HEK293 (cell line): ENCODE measurements around the gene MBP.
A peak's percentile ranks its signal among the peaks of the same experiment; 100 is the strongest.

ENCODE experiments used
- CTCF ChIA-PET: fragments of 350-600 bp; formaldehyde crosslinking; extraction: SDS; loops from one replicate; lab custom pipeline; 2021; ENCODE audit warnings: antibody characterized with exemption; lab: Yijun Ruan, JAX
- POLR2A ChIA-PET: fragments of 300-600 bp; formaldehyde crosslinking; extraction: SDS; loops from one replicate; lab custom pipeline; 2020; ENCODE audit warnings: antibody characterized with exemption, inconsistent platforms; lab: Yijun Ruan, JAX
- H3K27ac ChIP-seq: fragments of 200-500 bp; sonication (Bioruptor generic); 2 replicates; pipeline ENCODE4 v1.5.1; 2014; ENCODE audit warnings: low read depth, low read length, control low read depth, inconsistent platforms; ENCODE audit errors: extremely low read depth
- H3K36me3 ChIP-seq, 2 experiments: fragments of 200-500 bp in 1 of 2; sonication (Bioruptor generic) in 1 of 2; 1 replicate in 1 of 2; 2 replicates in 1 of 2; pipeline ENCODE4 v1.5.1; 2014 to 2017; ENCODE audit warnings: inconsistent platforms in 2 of 2, low read length in 2 of 2; ENCODE audit not compliant: control insufficient read depth in 2 of 2, insufficient read depth in 1 of 2
- H3K4me1 ChIP-seq: fragments of 200-500 bp; sonication (Bioruptor generic); 2 replicates; pipeline ENCODE4 v1.5.1; 2014; ENCODE audit warnings: mild to moderate bottlenecking, low read length, inconsistent platforms; ENCODE audit not compliant: control insufficient read depth, insufficient read depth
- H3K4me3 ChIP-seq: 2 replicates; pipeline ENCODE4 v1.5.1; 2011; ENCODE audit warnings: low read depth, mild to moderate bottlenecking, control low read depth, low read length, moderate library complexity
- H3K9me3 ChIP-seq: fragments of 200-500 bp; sonication (Bioruptor generic); 2 replicates; pipeline ENCODE4 v1.5.1; 2014; ENCODE audit warnings: low read depth, low read length, inconsistent platforms; ENCODE audit not compliant: control insufficient read depth, insufficient read depth
- BCL11A ChIP-seq: fragments of 450-650 bp; formaldehyde crosslinking; IDR thresholded peaks from 2 replicates; pipeline ENCODE4 v1.5.1; 2016; ENCODE audit warnings: low read depth, missing biosample characterization, missing genetic modification characterization
- EGR2 ChIP-seq: fragments of 450-650 bp; formaldehyde crosslinking; IDR thresholded peaks from 2 replicates; pipeline ENCODE4 v1.5.1; 2016; ENCODE audit warnings: low read depth, missing biosample characterization, missing genetic modification characterization
- HOXA7 ChIP-seq: sonication (generic); formaldehyde crosslinking; IDR thresholded peaks from 2 replicates; pipeline ENCODE4 v1.8.1; 2022; ENCODE audit warnings: missing genetic modification reagents, borderline replicate concordance
- KLF9 ChIP-seq: fragments of 450-650 bp; formaldehyde crosslinking; IDR thresholded peaks from 2 replicates; pipeline ENCODE4 v1.5.1; 2016; ENCODE audit warnings: missing biosample characterization, missing genetic modification characterization, low read depth
- MYNN ChIP-seq: fragments of 450-650 bp; formaldehyde crosslinking; IDR thresholded peaks from 2 replicates; pipeline ENCODE4 v1.5.1; 2016; ENCODE audit warnings: missing biosample characterization, missing genetic modification characterization, borderline replicate concordance
- ZBTB21 ChIP-seq: fragments of 450-650 bp; formaldehyde crosslinking; IDR thresholded peaks from 2 replicates; pipeline ENCODE4 v1.5.1; 2017; ENCODE audit warnings: missing biosample characterization, missing genetic modification characterization
- ZFP69B ChIP-seq: fragments of 450-650 bp; formaldehyde crosslinking; IDR thresholded peaks from 2 replicates; pipeline ENCODE4 v1.5.1; 2016; ENCODE audit warnings: missing biosample characterization, missing genetic modification characterization
- ZNF112 ChIP-seq: fragments of 450-650 bp; formaldehyde crosslinking; IDR thresholded peaks from 2 replicates; pipeline ENCODE4 v1.5.0; 2017; ENCODE audit warnings: missing biosample characterization, missing genetic modification characterization
- ZNF121 ChIP-seq: fragments of 450-650 bp; formaldehyde crosslinking; IDR thresholded peaks from 2 replicates; pipeline ENCODE4 v1.5.1; 2016; ENCODE audit warnings: missing biosample characterization, missing genetic modification characterization
- ZNF140 ChIP-seq: fragments of 450-650 bp; formaldehyde crosslinking; IDR thresholded peaks from 2 replicates; pipeline ENCODE4 v1.5.1; 2016; ENCODE audit warnings: missing biosample characterization, missing genetic modification characterization
- ZNF146 ChIP-seq: fragments of 450-650 bp; formaldehyde crosslinking; IDR thresholded peaks from 2 replicates; pipeline ENCODE4 v1.5.1; 2016; ENCODE audit warnings: missing biosample characterization, missing genetic modification characterization
- ZNF2 ChIP-seq: fragments of 450-650 bp; formaldehyde crosslinking; IDR thresholded peaks from 2 replicates; pipeline ENCODE4 v1.5.1; 2016; ENCODE audit warnings: missing biosample characterization, missing genetic modification characterization
- ZNF37A ChIP-seq: fragments of 450-650 bp; IDR thresholded peaks from 2 replicates; pipeline ENCODE4 v1.5.1; 2018; ENCODE audit warnings: missing biosample characterization, missing genetic modification characterization
- ZNF391 ChIP-seq: fragments of 450-650 bp; formaldehyde crosslinking; IDR thresholded peaks from 2 replicates; pipeline ENCODE4 v1.5.1; 2016; ENCODE audit warnings: low read depth, missing biosample characterization, missing genetic modification characterization, borderline replicate concordance
- ZNF514 ChIP-seq: fragments of 450-650 bp; formaldehyde crosslinking; IDR thresholded peaks from 2 replicates; pipeline ENCODE4 v1.5.1; 2016; ENCODE audit warnings: missing biosample characterization, missing genetic modification characterization
- ZNF571 ChIP-seq: fragments of 450-650 bp; formaldehyde crosslinking; IDR thresholded peaks from 2 replicates; pipeline ENCODE4 v1.5.0; 2017; ENCODE audit warnings: missing biosample characterization, missing genetic modification characterization
- ZNF626 ChIP-seq: fragments of 450-650 bp; sonication (Bioruptor Pico); formaldehyde crosslinking; IDR thresholded peaks from 2 replicates; pipeline ENCODE4 v1.5.1; 2018; ENCODE audit warnings: missing biosample characterization, missing genetic modification characterization, inconsistent platforms
- ZNF654 ChIP-seq: fragments of 450-650 bp; formaldehyde crosslinking; IDR thresholded peaks from 2 replicates; pipeline ENCODE4 v1.5.1; 2016; ENCODE audit warnings: low read depth, missing biosample characterization, missing genetic modification characterization
- ZNF791 ChIP-seq: fragments of 450-650 bp; formaldehyde crosslinking; IDR thresholded peaks from 2 replicates; pipeline ENCODE4 v1.5.1; 2016; ENCODE audit warnings: missing biosample characterization, missing genetic modification characterization
- ZNF843 ChIP-seq: fragments of 450-650 bp; formaldehyde crosslinking; IDR thresholded peaks from 2 replicates; pipeline ENCODE4 v1.5.1; 2016; ENCODE audit warnings: missing biosample characterization, missing genetic modification characterization
- ZXDB ChIP-seq: fragments of 450-650 bp; formaldehyde crosslinking; IDR thresholded peaks from 2 replicates; pipeline ENCODE4 v1.5.1; 2016; ENCODE audit warnings: missing biosample characterization, missing genetic modification characterization
- TF ChIP-seq, protein P1 (sequence below): fragments of 450-650 bp; IDR thresholded peaks from 2 replicates; pipeline ENCODE4 v1.5.1; 2018; ENCODE audit warnings: missing biosample characterization, missing genetic modification characterization
- TF ChIP-seq, protein P2 (sequence below): fragments of 450-650 bp; IDR thresholded peaks from 2 replicates; pipeline ENCODE4 v1.5.1; 2018; ENCODE audit warnings: missing biosample characterization, mild to moderate bottlenecking, missing genetic modification characterization
- TF ChIP-seq, protein P3 (sequence below): fragments of 450-650 bp; formaldehyde crosslinking; IDR thresholded peaks from 2 replicates; pipeline ENCODE4 v1.5.1; 2016; ENCODE audit warnings: missing biosample characterization, missing genetic modification characterization
- TF ChIP-seq, protein P4 (sequence below): fragments of 450-650 bp; formaldehyde crosslinking; IDR thresholded peaks from 2 replicates; pipeline ENCODE4 v1.5.1; 2016; ENCODE audit warnings: missing biosample characterization, missing genetic modification characterization

MBP gene

DNA sequence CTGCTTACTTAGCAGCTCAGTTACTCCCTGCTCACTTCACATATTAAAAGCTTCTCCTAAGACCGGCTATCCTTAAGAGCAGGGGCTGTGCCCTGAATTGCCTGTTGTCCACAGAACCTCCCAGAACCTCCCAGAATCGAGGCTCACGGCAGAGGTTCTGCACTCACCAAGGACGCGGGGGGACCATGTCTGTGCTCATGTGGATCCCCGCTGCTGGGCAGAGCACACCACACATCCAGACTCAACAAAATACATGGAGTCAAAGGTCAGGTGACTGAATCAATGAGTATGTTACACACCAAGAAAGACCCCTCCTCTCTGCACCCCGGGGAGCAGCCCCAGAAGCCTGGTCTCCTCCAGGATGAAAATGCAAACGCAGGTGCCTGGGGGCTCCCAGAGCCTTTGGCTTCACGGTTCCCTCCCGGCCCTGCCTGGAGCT is 149.0 kb downstream of the MBP start:
- no peaks in the 10 kb centered on the region for H3K36me3 ChIP-seq
- ChIA-PET POLR2A (no interaction called here), CTCF (interaction anchor here (0.6 to 7.1 kb wide), 47 partner anchors 9 to 1119 kb away, joined by 3 to 84 read pairs (median 4); no protein-coding TSS in a partner anchor)
- H3K9me3 ChIP-seq = no peaks in the 10 kb centered on the region
- no peaks in the 10 kb centered on the region for H3K4me1 ChIP-seq
- H3K27ac ChIP-seq = no peak overlapping the region
- H3K4me3 ChIP-seq = no peak overlapping the region
- no peak for TF ChIP-seq ZNF571 (tag by site-specific recombination)
- no peak for TF ChIP-seq ZNF140 (tag by site-specific recombination)
- no peak for TF ChIP-seq ZNF37A (tag by site-specific recombination)
- TF ChIP-seq ZNF146 (tag by site-specific recombination) = no peak
- TF ChIP-seq ZXDB (tag by site-specific recombination) = no peak
- TF ChIP-seq ZNF514 (tag by site-specific recombination) = no peak
- TF ChIP-seq, protein P1, sequence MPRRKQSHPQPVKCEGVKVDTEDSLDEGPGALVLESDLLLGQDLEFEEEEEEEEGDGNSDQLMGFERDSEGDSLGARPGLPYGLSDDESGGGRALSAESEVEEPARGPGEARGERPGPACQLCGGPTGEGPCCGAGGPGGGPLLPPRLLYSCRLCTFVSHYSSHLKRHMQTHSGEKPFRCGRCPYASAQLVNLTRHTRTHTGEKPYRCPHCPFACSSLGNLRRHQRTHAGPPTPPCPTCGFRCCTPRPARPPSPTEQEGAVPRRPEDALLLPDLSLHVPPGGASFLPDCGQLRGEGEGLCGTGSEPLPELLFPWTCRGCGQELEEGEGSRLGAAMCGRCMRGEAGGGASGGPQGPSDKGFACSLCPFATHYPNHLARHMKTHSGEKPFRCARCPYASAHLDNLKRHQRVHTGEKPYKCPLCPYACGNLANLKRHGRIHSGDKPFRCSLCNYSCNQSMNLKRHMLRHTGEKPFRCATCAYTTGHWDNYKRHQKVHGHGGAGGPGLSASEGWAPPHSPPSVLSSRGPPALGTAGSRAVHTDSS = no peak
- TF ChIP-seq ZNF843 (tag by site-specific recombination) = no peak
- no peak for TF ChIP-seq BCL11A
- no peak for TF ChIP-seq HOXA7 (CRISPR knock-in tag)
- no peak for TF ChIP-seq ZNF121 (tag by site-specific recombination)
- TF ChIP-seq, protein P2, sequence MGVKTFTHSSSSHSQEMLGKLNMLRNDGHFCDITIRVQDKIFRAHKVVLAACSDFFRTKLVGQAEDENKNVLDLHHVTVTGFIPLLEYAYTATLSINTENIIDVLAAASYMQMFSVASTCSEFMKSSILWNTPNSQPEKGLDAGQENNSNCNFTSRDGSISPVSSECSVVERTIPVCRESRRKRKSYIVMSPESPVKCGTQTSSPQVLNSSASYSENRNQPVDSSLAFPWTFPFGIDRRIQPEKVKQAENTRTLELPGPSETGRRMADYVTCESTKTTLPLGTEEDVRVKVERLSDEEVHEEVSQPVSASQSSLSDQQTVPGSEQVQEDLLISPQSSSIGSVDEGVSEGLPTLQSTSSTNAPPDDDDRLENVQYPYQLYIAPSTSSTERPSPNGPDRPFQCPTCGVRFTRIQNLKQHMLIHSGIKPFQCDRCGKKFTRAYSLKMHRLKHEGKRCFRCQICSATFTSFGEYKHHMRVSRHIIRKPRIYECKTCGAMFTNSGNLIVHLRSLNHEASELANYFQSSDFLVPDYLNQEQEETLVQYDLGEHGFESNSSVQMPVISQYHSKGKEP (tag by site-specific recombination) = no peak
- no peak for TF ChIP-seq ZBTB21
- no peak for TF ChIP-seq ZNF626 (tag by site-specific recombination)
- no peak for TF ChIP-seq ZNF2 (tag by site-specific recombination)
- TF ChIP-seq ZNF791 (tag by site-specific recombination) = no peak
- TF ChIP-seq ZNF391 = no peak
- no peak for TF ChIP-seq ZNF112 (tag by site-specific recombination)
- TF ChIP-seq ZFP69B (tag by site-specific recombination) = no peak
- TF ChIP-seq EGR2 (tag by site-specific recombination) = no peak
- TF ChIP-seq, all 188 proteins: peak for 0

DNA sequence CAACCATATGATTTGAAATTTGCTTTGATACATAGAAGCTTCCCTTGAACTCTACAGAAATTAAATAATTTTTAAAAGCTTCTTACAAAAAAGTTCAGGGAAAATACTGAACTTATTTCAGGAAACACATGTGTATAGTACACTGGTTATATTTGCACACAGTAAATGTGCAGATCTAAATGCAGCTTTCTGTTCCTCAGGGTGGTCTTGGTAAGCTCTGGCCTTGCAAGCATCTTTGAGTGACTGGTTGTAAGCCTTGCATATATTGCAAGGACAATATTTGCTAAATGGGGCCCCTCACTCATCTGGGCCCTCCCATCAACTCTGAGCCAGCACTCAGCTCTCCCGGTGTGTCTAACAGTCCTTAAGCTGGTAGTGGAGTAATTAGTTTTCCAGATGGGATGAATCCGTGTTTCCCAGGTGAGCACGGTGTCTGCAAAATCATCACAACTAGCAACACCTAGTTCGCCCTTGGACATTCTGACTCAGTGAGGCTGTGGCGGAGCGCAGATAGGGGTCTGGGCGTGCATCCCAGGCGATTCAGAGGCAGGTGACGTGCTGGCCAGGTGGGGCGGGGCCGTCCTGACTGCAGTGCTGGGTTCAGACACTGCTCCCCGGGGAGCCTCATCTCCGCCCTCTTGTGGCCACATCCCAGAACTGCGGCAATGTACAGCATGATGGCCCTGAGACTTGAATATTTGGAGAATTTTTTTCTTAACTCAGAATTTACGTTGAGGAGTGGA is 149.6 kb downstream of the MBP start:
- H3K36me3 ChIP-seq = no peaks in the 10 kb centered on the region
- H3K4me3 ChIP-seq = no peak overlapping the region
- no peaks in the 10 kb centered on the region for H3K4me1 ChIP-seq
- ChIA-PET POLR2A (no interaction called here), CTCF (interaction anchor here (0.6 to 7.1 kb wide), 61 partner anchors 8 to 1837 kb away, joined by 3 to 84 read pairs (median 4); no protein-coding TSS in a partner anchor)
- H3K9me3 ChIP-seq = no peaks in the 10 kb centered on the region
- H3K27ac ChIP-seq = no peak overlapping the region
- TF ChIP-seq ZNF654 (tag by site-specific recombination) = peak; percentile 44
- TF ChIP-seq MYNN (tag by site-specific recombination) = no peak
- TF ChIP-seq, protein P3, sequence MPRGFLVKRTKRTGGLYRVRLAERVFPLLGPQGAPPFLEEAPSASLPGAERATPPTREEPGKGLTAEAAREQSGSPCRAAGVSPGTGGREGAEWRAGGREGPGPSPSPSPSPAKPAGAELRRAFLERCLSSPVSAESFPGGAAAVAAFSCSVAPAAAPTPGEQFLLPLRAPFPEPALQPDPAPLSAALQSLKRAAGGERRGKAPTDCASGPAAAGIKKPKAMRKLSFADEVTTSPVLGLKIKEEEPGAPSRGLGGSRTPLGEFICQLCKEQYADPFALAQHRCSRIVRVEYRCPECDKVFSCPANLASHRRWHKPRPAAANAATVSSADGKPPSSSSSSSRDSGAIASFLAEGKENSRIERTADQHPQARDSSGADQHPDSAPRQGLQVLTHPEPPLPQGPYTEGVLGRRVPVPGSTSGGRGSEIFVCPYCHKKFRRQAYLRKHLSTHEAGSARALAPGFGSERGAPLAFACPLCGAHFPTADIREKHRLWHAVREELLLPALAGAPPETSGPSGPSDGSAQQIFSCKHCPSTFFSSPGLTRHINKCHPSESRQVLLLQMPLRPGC (tag by site-specific recombination) = no peak
- TF ChIP-seq, protein P4, sequence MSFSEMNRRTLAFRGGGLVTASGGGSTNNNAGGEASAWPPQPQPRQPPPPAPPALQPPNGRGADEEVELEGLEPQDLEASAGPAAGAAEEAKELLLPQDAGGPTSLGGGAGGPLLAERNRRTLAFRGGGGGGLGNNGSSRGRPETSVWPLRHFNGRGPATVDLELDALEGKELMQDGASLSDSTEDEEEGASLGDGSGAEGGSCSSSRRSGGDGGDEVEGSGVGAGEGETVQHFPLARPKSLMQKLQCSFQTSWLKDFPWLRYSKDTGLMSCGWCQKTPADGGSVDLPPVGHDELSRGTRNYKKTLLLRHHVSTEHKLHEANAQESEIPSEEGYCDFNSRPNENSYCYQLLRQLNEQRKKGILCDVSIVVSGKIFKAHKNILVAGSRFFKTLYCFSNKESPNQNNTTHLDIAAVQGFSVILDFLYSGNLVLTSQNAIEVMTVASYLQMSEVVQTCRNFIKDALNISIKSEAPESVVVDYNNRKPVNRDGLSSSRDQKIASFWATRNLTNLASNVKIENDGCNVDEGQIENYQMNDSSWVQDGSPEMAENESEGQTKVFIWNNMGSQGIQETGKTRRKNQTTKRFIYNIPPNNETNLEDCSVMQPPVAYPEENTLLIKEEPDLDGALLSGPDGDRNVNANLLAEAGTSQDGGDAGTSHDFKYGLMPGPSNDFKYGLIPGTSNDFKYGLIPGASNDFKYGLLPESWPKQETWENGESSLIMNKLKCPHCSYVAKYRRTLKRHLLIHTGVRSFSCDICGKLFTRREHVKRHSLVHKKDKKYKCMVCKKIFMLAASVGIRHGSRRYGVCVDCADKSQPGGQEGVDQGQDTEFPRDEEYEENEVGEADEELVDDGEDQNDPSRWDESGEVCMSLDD = no peak
- TF ChIP-seq KLF9 (tag by site-specific recombination) = peak; percentile 69
